K562 (cell line): ENCODE results near the gene PFAS. TPM values are rescaled to one million over a fixed set of nuclear protein-coding genes. Genes with fewer than 3 reads are reported as not detected.

Source experiments
- ATAC-seq: fragments of 200-7000 bp; cut with Tn5 transposase; 3 replicates; pipeline ENCODE4 v1.9.1; 2020; ENCODE audit warnings: moderate library complexity
- BruUV-seq: library from RNA; stranded (reverse); fragments of 400-500 nt; replicated peaks from 2 replicates; lab custom pipeline; 2021; lab: Mats Ljungman, UMichigan
- CTCF ChIA-PET: fragments of 300-600 bp; formaldehyde crosslinking; extraction: SDS; loops from one replicate; lab custom pipeline; 2021; ENCODE audit warnings: low intra/inter-chr PET ratio; lab: Yijun Ruan, JAX
- POLR2A ChIA-PET: fragments of 300-600, 350-650 bp; sonication (Branson Sonifier 250); formaldehyde crosslinking; extraction: SDS; loops from one replicate; lab custom pipeline; 2021; ENCODE audit warnings: antibody characterized with exemption, inconsistent platforms; lab: Yijun Ruan, JAX
- DNase-seq, 4 experiments: peaks; one replicate each; pipeline versions ENCODE4 v3.0.0 to v3.0.0-alpha.2; 2011 to 2018; ENCODE audit warnings: low spot score in 3 of 4, mixed read lengths in 3 of 4; ENCODE audit errors: extremely low read depth in 1 of 4
- FAIRE-seq: peaks from 2 replicates; lab custom pipeline; 2011; peaks lifted over from hg19 to GRCh38; lab: Jason Lieb, UNC
- H2AFZ ChIP-seq: 2 replicates; pipeline ENCODE4 v1.6.0; 2011; ENCODE audit warnings: low read depth, low read length, control low read depth, inconsistent platforms
- H3K27ac ChIP-seq: fragments of 200-600 bp; 3 replicates; pipeline ENCODE4 v1.8.0; 2011; ENCODE audit warnings: low read depth, mild to moderate bottlenecking, control low read depth, inconsistent platforms, low read length, moderate library complexity, mixed read lengths; ENCODE audit errors: extremely low read depth
- H3K27me3 ChIP-seq, 2 experiments: fragments of 300-600 bp in 1 of 2; 2 replicates in 1 of 2; 3 replicates in 1 of 2; pipeline versions ENCODE4 v1.6.0 to v1.8.0; 2011; ENCODE audit warnings: inconsistent platforms in 2 of 2, low read length in 2 of 2, mild to moderate bottlenecking in 1 of 2, mixed read lengths in 1 of 2, moderate library complexity in 1 of 2; ENCODE audit not compliant: control insufficient read depth in 2 of 2, insufficient read depth in 2 of 2
- H3K36me3 ChIP-seq: fragments of 300-600 bp; 3 replicates; pipeline ENCODE4 v1.8.0; 2011; ENCODE audit warnings: mild to moderate bottlenecking, low read length, inconsistent platforms; ENCODE audit not compliant: control insufficient read depth, insufficient read depth
- H3K4me1 ChIP-seq, 2 experiments: fragments of 200-600 bp in 1 of 2; replicated peaks in 1 of 2; 2 replicates in 1 of 2; 3 replicates in 1 of 2; pipeline versions ENCODE4 v1.5.1 to v1.8.0; 2011; ENCODE audit warnings: inconsistent platforms in 2 of 2, low read length in 2 of 2, mild to moderate bottlenecking in 1 of 2, mixed read lengths in 1 of 2, moderate library complexity in 1 of 2; ENCODE audit not compliant: control insufficient read depth in 2 of 2, insufficient read depth in 2 of 2
- H3K4me2 ChIP-seq: 2 replicates; pipeline ENCODE4 v1.6.1; 2011; ENCODE audit warnings: low read length, control low read depth, inconsistent platforms, mixed read lengths; ENCODE audit not compliant: insufficient read depth
- H3K4me3 ChIP-seq: fragments of 200-600 bp; sonication (generic), shearing (Covaris generic); 2 replicates; pipeline ENCODE4 v1.5.1; 2016; ENCODE audit warnings: control low read depth, inconsistent platforms
- H3K79me2 ChIP-seq: fragments of 200-600 bp; 3 replicates; pipeline ENCODE4 v1.8.0; 2011; ENCODE audit warnings: low read length, inconsistent platforms; ENCODE audit not compliant: control insufficient read depth, insufficient read depth
- H3K9ac ChIP-seq, 2 experiments: 2 replicates each; pipeline versions ENCODE4 v1.6.0 to v1.6.1; 2011; ENCODE audit warnings: low read depth in 2 of 2, low read length in 2 of 2, control low read depth in 1 of 2, inconsistent platforms in 1 of 2, mild to moderate bottlenecking in 1 of 2, mixed read lengths in 1 of 2; ENCODE audit not compliant: insufficient read depth in 1 of 2
- H3K9me1 ChIP-seq: one replicate; pipeline ENCODE4 v1.6.0; 2011; ENCODE audit warnings: inconsistent platforms, mild to moderate bottlenecking, low read length, moderate library complexity; ENCODE audit not compliant: control insufficient read depth, insufficient read depth
- H3K9me3 ChIP-seq: replicated peaks from 2 replicates; pipeline ENCODE4 v1.5.1; 2011; ENCODE audit warnings: low read depth, low read length, inconsistent platforms; ENCODE audit not compliant: control insufficient read depth, insufficient read depth
- H4K20me1 ChIP-seq: replicated peaks from 2 replicates; pipeline ENCODE4 v1.6.1; 2011; ENCODE audit warnings: low read length, inconsistent platforms, mixed read lengths; ENCODE audit not compliant: control insufficient read depth, insufficient read depth
- E2F8 ChIP-seq: fragments of 450-650 bp; IDR thresholded peaks from 2 replicates; pipeline ENCODE4 v1.7.1; 2018; ENCODE audit warnings: mild to moderate bottlenecking, low read depth; ENCODE audit not compliant: partially characterized antibody
- SFPQ ChIP-seq: fragments of 200-400 bp; formaldehyde crosslinking; IDR thresholded peaks from 2 replicates; pipeline ENCODE4 v1.6.1; 2017; ENCODE audit warnings: mild to moderate bottlenecking, low read depth, low read length, moderate library complexity
- STAG1 ChIP-seq: sonication (generic); formaldehyde crosslinking; IDR thresholded peaks from 2 replicates; pipeline ENCODE4 v1.5.0; 2020; ENCODE audit warnings: missing genetic modification reagents, borderline replicate concordance
- TRIM25 ChIP-seq: fragments of 450-650 bp; IDR thresholded peaks from 2 replicates; pipeline ENCODE4 v1.7.0; 2016; ENCODE audit warnings: borderline replicate concordance
- TSHZ1 ChIP-seq: fragments of 250-450 bp; sonication (Bioruptor Pico); IDR thresholded peaks from 2 replicates; pipeline ENCODE4 v1.4.0; 2020; ENCODE audit warnings: mild to moderate bottlenecking, moderate library complexity
- WGBS: fragments of 100-300 bp; shearing (Covaris generic); methylation state at CpG from one replicate; pipeline ENCODE4 v1.1.6; 2016; ENCODE audit warnings: low coverage, mixed read lengths; ENCODE audit not compliant: insufficient coverage; ENCODE audit errors: missing lambda C conversion rate; 5-methylcytosine and 5-hydroxymethylcytosine counted together
- in situ Hi-C: fragments of 300-500 bp; cut with MboI; formaldehyde crosslinking; loops from 4 replicates; pipeline ENCODE4 v1.15.0; 2018; ENCODE audit warnings: inconsistent platforms, mixed read lengths
- intact Hi-C: fragments of 100-400 bp; cut with micrococcal nuclease; formaldehyde crosslinking; loops from 2 replicates; pipeline ENCODE4 v1.14.2; 2022
- polyA plus RNA-seq, 8 experiments: library from polyadenylated mRNA; depleted of rRNA in 4 of 8; stranded (reverse) in 5 of 8; unstranded in 3 of 8; fragments of >200 nt; fragmentation: Nextera tagmentation in 2 of 8; fragmentation: Illumina TruSeq in 1 of 8; extraction: Ambion mirVana in 2 of 8; extraction: Trizol in 1 of 8; gene quantifications; 2 replicates each; pipeline versions ENCODE4 v1.2.1 to v1.2.3, GENCODE V29; 2011 to 2014; ENCODE audit warnings: inconsistent platforms in 1 of 8, missing spikeins in 1 of 8
- total RNA-seq, 7 experiments: library from RNA; depleted of rRNA in 6 of 7; stranded (reverse); fragments of >200 nt in 6 of 7; fragmentation: Illumina TruSeq in 2 of 7; extraction: Trizol in 2 of 7; gene quantifications; 2 replicates each; pipeline versions ENCODE4 v1.2.1 to v1.2.3, GENCODE V29; 2011 to 2021; ENCODE audit warnings: low replicate concordance in 1 of 7
- TF ChIP-seq, protein P1 (sequence below): sonication (generic); formaldehyde crosslinking; IDR thresholded peaks from 2 replicates; pipeline ENCODE4 v1.8.0; 2023; ENCODE audit warnings: mild to moderate bottlenecking, missing genetic modification reagents

Gene PFAS
- total and polyA plus RNA-seq, 9 of the 15 experiments (the other 6 are each of a cell fraction or from before 2014, with no cell fraction given) = 11.6 to 131 (median 43.9) TPM

- Histone ChIP-seq H3K36me3 (peaks cover 4% of the 10 kb centered on the region; the same call in 2 of the 3 replicates), H3K9ac (peak overlapping the region; percentile 91 to 92), H2AFZ (peak overlapping the region; percentile 95), H3K9me1 (no peaks in the 10 kb centered on the region), H3K4me2 (peak overlapping the region; percentile 99), H3K27ac (peak overlapping the region; percentile 91), H3K79me2 (no peaks in the 10 kb centered on the region), H4K20me1 (peaks cover 5% of the 10 kb centered on the region), H3K4me3 (peak overlapping the region; percentile 60), H3K4me1 (peaks cover 25 to 27% of the 10 kb centered on the region in 2 experiments; a peak in 4 of 5 replicates), H3K27me3 (no peaks in the 10 kb centered on the region), H3K9me3 (no peaks in the 10 kb centered on the region)
- POLR2A ChIA-PET = interaction anchor here (1.0 to 7.5 kb wide), 10 partner anchors 12 to 119 kb away, joined by 3 to 89 read pairs (median 4); partner anchors contain the start of genes AURKB and CTC1
- peak; percentile 61 for FAIRE-seq
- ATAC-seq = peak; percentile 15; the same call in 2 of the 3 replicates
- BruUV-seq = no TSS peak
- DNase-seq = peak in 2 of 4 experiments; percentile 41 to 45
- intact Hi-C loops = loop anchor here (2.0 to 10.0 kb wide), 2 partner anchors 78 to 162 kb away; partner anchors contain the start of gene RPL26
- 1% methylated on average over 9 of the region's 9 CpGs for WGBS
- in situ Hi-C loops = loop anchor here (5.0 kb wide), 1 partner anchor 100 kb away; the partner anchor contains the start of gene HES7
- CTCF ChIA-PET = no interaction called here
- TF ChIP-seq E2F8 = no peak
- no peak for TF ChIP-seq TRIM25
- no peak for TF ChIP-seq STAG1 (CRISPR knock-in tag)
- peak; percentile 97 for TF ChIP-seq TSHZ1 (CRISPR knock-in tag)
- TF ChIP-seq SFPQ = no peak
- TF ChIP-seq, protein P1, sequence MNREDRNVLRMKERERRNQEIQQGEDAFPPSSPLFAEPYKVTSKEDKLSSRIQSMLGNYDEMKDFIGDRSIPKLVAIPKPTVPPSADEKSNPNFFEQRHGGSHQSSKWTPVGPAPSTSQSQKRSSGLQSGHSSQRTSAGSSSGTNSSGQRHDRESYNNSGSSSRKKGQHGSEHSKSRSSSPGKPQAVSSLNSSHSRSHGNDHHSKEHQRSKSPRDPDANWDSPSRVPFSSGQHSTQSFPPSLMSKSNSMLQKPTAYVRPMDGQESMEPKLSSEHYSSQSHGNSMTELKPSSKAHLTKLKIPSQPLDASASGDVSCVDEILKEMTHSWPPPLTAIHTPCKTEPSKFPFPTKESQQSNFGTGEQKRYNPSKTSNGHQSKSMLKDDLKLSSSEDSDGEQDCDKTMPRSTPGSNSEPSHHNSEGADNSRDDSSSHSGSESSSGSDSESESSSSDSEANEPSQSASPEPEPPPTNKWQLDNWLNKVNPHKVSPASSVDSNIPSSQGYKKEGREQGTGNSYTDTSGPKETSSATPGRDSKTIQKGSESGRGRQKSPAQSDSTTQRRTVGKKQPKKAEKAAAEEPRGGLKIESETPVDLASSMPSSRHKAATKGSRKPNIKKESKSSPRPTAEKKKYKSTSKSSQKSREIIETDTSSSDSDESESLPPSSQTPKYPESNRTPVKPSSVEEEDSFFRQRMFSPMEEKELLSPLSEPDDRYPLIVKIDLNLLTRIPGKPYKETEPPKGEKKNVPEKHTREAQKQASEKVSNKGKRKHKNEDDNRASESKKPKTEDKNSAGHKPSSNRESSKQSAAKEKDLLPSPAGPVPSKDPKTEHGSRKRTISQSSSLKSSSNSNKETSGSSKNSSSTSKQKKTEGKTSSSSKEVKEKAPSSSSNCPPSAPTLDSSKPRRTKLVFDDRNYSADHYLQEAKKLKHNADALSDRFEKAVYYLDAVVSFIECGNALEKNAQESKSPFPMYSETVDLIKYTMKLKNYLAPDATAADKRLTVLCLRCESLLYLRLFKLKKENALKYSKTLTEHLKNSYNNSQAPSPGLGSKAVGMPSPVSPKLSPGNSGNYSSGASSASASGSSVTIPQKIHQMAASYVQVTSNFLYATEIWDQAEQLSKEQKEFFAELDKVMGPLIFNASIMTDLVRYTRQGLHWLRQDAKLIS (CRISPR knock-in tag) = peak; percentile 58
Observed at GRCh38 chr17:8222380-8222629, 26.8 kb upstream of the PFAS start.
